ENCODE measurements around the gene ZHX3.

Gene ZHX3

GRCh38 chr20:41170386-41171105 lies 147.0 kb downstream of the ZHX3 start:
- TF ChIP-seq SPI1 (IDR thresholded peaks at IDR 0.05; ENCODE audit: borderline replicate concordance, low read depth) (no peak), POLR2AphosphoS5 (IDR thresholded peaks at IDR 0.05; ENCODE audit: low read depth) (no peak), REST (IDR thresholded peaks at IDR 0.05; ENCODE audit: insufficient replicate concordance, low read depth) (no peak), GABPA (IDR thresholded peaks at IDR 0.05; ENCODE audit: low read depth) (no peak), CTCF (IDR thresholded peaks at IDR 0.05; ENCODE audit: insufficient read depth, low read length) (no peak)
- Histone ChIP-seq H3K27me3 (ENCODE audit: insufficient read depth, poor library complexity, severe bottlenecking) (peaks cover 10% of the 10 kb centered on the region), H3K4me3 (replicated peaks; ENCODE audit: insufficient read depth, low read length) (no peak overlapping the region), H3K27ac (replicated peaks) (no peak overlapping the region)
- DNase-seq (ENCODE audit: low read depth in 1 of 2, low spot score in 1 of 2), result no peak

DNA sequence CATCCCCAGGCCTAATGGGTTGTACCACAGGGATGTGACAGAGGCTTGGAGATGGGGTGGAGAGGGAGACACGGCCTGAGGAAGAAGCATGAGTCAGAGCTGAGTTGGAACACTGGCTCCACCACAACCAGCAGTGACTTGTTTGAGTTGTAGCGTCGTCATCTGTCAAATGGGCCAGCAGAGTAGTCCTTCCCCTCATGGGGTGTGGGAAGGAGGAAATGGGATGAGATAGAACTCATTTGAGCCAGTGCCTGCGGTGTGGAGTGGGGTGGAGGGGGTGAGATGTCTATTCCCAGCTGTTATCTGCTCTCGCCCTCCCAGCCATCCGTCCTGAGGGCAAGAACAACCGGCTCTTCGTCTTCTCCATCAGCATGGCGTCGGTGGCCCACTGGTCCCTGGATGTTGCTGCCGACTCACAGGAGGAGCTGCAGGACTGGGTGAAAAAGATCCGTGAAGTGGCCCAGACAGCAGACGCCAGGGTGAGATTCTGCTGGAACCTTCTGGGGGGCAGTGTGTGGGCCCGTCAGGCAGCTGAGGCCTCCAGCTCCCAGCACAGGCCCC lies 147.7 kb downstream of the ZHX3 start:
- no peak for DNase-seq (ENCODE audit: low read depth in 1 of 2, low spot score in 1 of 2)
- Histone ChIP-seq H3K27ac (replicated peaks) (no peak overlapping the region), H3K4me3 (replicated peaks; ENCODE audit: insufficient read depth, low read length) (no peak overlapping the region), H3K27me3 (ENCODE audit: insufficient read depth, poor library complexity, severe bottlenecking) (peaks cover 10% of the 10 kb centered on the region)
- TF ChIP-seq POLR2AphosphoS5 (IDR thresholded peaks at IDR 0.05; ENCODE audit: low read depth), result no peak
- no peak for TF ChIP-seq CTCF (IDR thresholded peaks at IDR 0.05; ENCODE audit: insufficient read depth, low read length)
- TF ChIP-seq GABPA (IDR thresholded peaks at IDR 0.05; ENCODE audit: low read depth), result no peak
- no peak for TF ChIP-seq REST (IDR thresholded peaks at IDR 0.05; ENCODE audit: insufficient replicate concordance, low read depth)

- no peak for DNase-seq (ENCODE audit: low read depth in 1 of 2, low spot score in 1 of 2)
- Histone ChIP-seq H3K4me3 (replicated peaks; ENCODE audit: insufficient read depth, low read length) (no peak overlapping the region), H3K27ac (replicated peaks) (no peak overlapping the region), H3K27me3 (ENCODE audit: insufficient read depth, poor library complexity, severe bottlenecking) (peaks cover 10% of the 10 kb centered on the region)
- TF ChIP-seq POLR2AphosphoS5 (IDR thresholded peaks at IDR 0.05; ENCODE audit: low read depth) (no peak), SPI1 (IDR thresholded peaks at IDR 0.05; ENCODE audit: borderline replicate concordance, low read depth) (no peak), GABPA (IDR thresholded peaks at IDR 0.05; ENCODE audit: low read depth) (no peak), REST (IDR thresholded peaks at IDR 0.05; ENCODE audit: insufficient replicate concordance, low read depth) (no peak), CTCF (IDR thresholded peaks at IDR 0.05; ENCODE audit: insufficient read depth, low read length) (no peak)
These were observed 148.3 kb downstream of the ZHX3 start for GRCh38 chr20:41169162-41169690.
